ENCODE data around the gene PPIC.

Gene PPIC

GRCh38 chr5:123036391-123037103 lies at the start of gene PPIC:
TSS of gene PPIC (minus strand) at chr5:123036725. CDS start at chr5:123036625, 100 bp downstream.
- DNase-seq: no peak

- DNase-seq: no peak
These were observed 49.2 kb upstream of the PPIC start for GRCh38 chr5:123085638-123086286.

- no peak for DNase-seq
These were observed 48.4 kb upstream of the PPIC start for GRCh38 chr5:123084730-123085605.

- no peak for DNase-seq
These were observed 46.8 kb upstream of the PPIC start for GRCh38 chr5:123083298-123083697.

GRCh38 chr5:123080215-123080614 lies 43.7 kb upstream of the PPIC start:
- no peak for DNase-seq

- DNase-seq: no peak
These were observed 39.1 kb upstream of the PPIC start for GRCh38 chr5:123075521-123076163.

- DNase-seq: no peak
These were observed 31.9 kb upstream of the PPIC start for GRCh38 chr5:123068368-123068938.

GRCh38 chr5:123066016-123066415 lies 29.5 kb upstream of the PPIC start:
- DNase-seq: no peak

- no peak for DNase-seq
These were observed 22.9 kb upstream of the PPIC start for GRCh38 chr5:123059455-123059854.

GRCh38 chr5:123051206-123051605 lies 14.7 kb upstream of the PPIC start:
- no peak for DNase-seq

- DNase-seq: no peak
These were observed 11.2 kb upstream of the PPIC start for GRCh38 chr5:123047706-123048105.

- DNase-seq: no peak
These were observed 9.7 kb upstream of the PPIC start for GRCh38 chr5:123046222-123046621.

GRCh38 chr5:123044926-123045617 lies 8.5 kb upstream of the PPIC start:
- no peak for DNase-seq

- no peak for DNase-seq
These were observed 3.1 kb upstream of the PPIC start for GRCh38 chr5:123039673-123040072.

GRCh38 chr5:123037104-123037418 lies 536 bp upstream of the PPIC start:
- DNase-seq: no peak

- no peak for DNase-seq
These were observed 571 bp downstream of the PPIC start for GRCh38 chr5:123035918-123036390.

- no peak for DNase-seq
These were observed 1.1 kb downstream of the PPIC start for GRCh38 chr5:123035360-123035917.

- DNase-seq: no peak
These were observed 3.3 kb downstream of the PPIC start for GRCh38 chr5:123033157-123033671.

GRCh38 chr5:123028222-123028621 lies 8.3 kb downstream of the PPIC start:
- DNase-seq: no peak

- DNase-seq: no peak
These were observed 21.8 kb downstream of the PPIC start for GRCh38 chr5:123014689-123015088.

- DNase-seq: no peak
These were observed 24.2 kb downstream of the PPIC start for GRCh38 chr5:123012321-123012720.

GRCh38 chr5:123007754-123008153 lies 28.8 kb downstream of the PPIC start:
- no peak for DNase-seq
